HL-60 (cell line): ENCODE data around the gene KRT34.

Experiments
- GABPA ChIP-seq: IDR thresholded peaks from 2 replicates; pipeline ENCODE4 v1.6.1; 2012; ENCODE audit warnings: low read depth
- POLR2AphosphoS5 ChIP-seq: IDR thresholded peaks from 2 replicates; pipeline ENCODE4 v1.6.1; 2012; ENCODE audit warnings: low read depth
- TF ChIP-seq, protein P1 (sequence below): IDR thresholded peaks from 2 replicates; pipeline ENCODE4 v1.6.1; 2012; ENCODE audit warnings: low read depth; ENCODE audit not compliant: insufficient replicate concordance
- TF ChIP-seq, protein P2 (sequence below): IDR thresholded peaks from one replicate; pipeline ENCODE4 v1.5.1; 2011; ENCODE audit warnings: low read length, control low read depth, inconsistent platforms; ENCODE audit not compliant: insufficient read depth

GRCh38 chr17:41393294-41393693 is 11.2 kb upstream of the KRT34 start:
- no peak for TF ChIP-seq POLR2AphosphoS5
- no peak for TF ChIP-seq GABPA
- TF ChIP-seq, protein P1, sequence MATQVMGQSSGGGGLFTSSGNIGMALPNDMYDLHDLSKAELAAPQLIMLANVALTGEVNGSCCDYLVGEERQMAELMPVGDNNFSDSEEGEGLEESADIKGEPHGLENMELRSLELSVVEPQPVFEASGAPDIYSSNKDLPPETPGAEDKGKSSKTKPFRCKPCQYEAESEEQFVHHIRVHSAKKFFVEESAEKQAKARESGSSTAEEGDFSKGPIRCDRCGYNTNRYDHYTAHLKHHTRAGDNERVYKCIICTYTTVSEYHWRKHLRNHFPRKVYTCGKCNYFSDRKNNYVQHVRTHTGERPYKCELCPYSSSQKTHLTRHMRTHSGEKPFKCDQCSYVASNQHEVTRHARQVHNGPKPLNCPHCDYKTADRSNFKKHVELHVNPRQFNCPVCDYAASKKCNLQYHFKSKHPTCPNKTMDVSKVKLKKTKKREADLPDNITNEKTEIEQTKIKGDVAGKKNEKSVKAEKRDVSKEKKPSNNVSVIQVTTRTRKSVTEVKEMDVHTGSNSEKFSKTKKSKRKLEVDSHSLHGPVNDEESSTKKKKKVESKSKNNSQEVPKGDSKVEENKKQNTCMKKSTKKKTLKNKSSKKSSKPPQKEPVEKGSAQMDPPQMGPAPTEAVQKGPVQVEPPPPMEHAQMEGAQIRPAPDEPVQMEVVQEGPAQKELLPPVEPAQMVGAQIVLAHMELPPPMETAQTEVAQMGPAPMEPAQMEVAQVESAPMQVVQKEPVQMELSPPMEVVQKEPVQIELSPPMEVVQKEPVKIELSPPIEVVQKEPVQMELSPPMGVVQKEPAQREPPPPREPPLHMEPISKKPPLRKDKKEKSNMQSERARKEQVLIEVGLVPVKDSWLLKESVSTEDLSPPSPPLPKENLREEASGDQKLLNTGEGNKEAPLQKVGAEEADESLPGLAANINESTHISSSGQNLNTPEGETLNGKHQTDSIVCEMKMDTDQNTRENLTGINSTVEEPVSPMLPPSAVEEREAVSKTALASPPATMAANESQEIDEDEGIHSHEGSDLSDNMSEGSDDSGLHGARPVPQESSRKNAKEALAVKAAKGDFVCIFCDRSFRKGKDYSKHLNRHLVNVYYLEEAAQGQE, result no peak
- TF ChIP-seq, protein P2, sequence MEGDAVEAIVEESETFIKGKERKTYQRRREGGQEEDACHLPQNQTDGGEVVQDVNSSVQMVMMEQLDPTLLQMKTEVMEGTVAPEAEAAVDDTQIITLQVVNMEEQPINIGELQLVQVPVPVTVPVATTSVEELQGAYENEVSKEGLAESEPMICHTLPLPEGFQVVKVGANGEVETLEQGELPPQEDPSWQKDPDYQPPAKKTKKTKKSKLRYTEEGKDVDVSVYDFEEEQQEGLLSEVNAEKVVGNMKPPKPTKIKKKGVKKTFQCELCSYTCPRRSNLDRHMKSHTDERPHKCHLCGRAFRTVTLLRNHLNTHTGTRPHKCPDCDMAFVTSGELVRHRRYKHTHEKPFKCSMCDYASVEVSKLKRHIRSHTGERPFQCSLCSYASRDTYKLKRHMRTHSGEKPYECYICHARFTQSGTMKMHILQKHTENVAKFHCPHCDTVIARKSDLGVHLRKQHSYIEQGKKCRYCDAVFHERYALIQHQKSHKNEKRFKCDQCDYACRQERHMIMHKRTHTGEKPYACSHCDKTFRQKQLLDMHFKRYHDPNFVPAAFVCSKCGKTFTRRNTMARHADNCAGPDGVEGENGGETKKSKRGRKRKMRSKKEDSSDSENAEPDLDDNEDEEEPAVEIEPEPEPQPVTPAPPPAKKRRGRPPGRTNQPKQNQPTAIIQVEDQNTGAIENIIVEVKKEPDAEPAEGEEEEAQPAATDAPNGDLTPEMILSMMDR, result no peak
